Astrocyte of the cerebellum (primary cell): ENCODE data around the gene NONO.
"Not testable (repeated sequence)": the region's sequence is repeated elsewhere in the genome, so short reads cannot be mapped to it uniquely, and the experiment has no call there.

ENCODE experiments used
- DNase-seq: peaks from one replicate; pipeline ENCODE4 v3.0.0-alpha.2; 2011; ENCODE audit warnings: low read depth
- H3K4me3 ChIP-seq: 2 replicates; pipeline ENCODE4 v1.5.1; 2011; ENCODE audit warnings: mild to moderate bottlenecking, low read depth, low read length, moderate library complexity
- CTCF ChIP-seq: IDR thresholded peaks from 2 replicates; pipeline ENCODE4 v1.5.1; 2012; ENCODE audit warnings: low read length, low read depth, moderate library complexity, mild to moderate bottlenecking; ENCODE audit errors: missing control alignments
- in situ Hi-C: cut with HindIII; loops from 2 replicates; pipeline ENCODE4 v1.10.0; 2017; ENCODE audit warnings: low sequenced_read_pairs

The NONO gene

GRCh38 chrX:71326394-71326793 is 43.0 kb downstream of the NONO start:
- no peak overlapping the region for H3K4me3 ChIP-seq
- no peak for DNase-seq
- in situ Hi-C loops = no loop called here
- no peak for TF ChIP-seq CTCF

GRCh38 chrX:71349151-71349665 is 65.8 kb downstream of the NONO start:
- in situ Hi-C loops, DNase-seq, H3K4me3 ChIP-seq: not testable (repeated sequence)

- DNase-seq, H3K4me3 ChIP-seq, in situ Hi-C loops: not testable (repeated sequence)
Observed at GRCh38 chrX:71349867-71350266, 66.4 kb downstream of the NONO start.
